Mesodermal cell (in vitro differentiated cells): Measurements from ENCODE around the gene SERPINA3.

Experiments used
- H3K27ac ChIP-seq: 2 replicates; pipeline ENCODE4 v1.7.0; 2013; ENCODE audit warnings: mild to moderate bottlenecking, low read depth, low read length, moderate library complexity; ENCODE audit not compliant: severe bottlenecking
- H3K36me3 ChIP-seq: 2 replicates; pipeline ENCODE4 v1.7.1; 2013; ENCODE audit warnings: mild to moderate bottlenecking, low read length, moderate library complexity; ENCODE audit not compliant: control insufficient read depth, insufficient read depth
- H3K4me1 ChIP-seq: one replicate; pipeline ENCODE4 v1.7.1; 2013; ENCODE audit warnings: mild to moderate bottlenecking, low read length; ENCODE audit not compliant: insufficient read depth, control insufficient read depth, poor library complexity, severe bottlenecking
- H3K4me3 ChIP-seq: 2 replicates; pipeline ENCODE4 v1.7.0; 2013; ENCODE audit warnings: low read length, control low read depth, mild to moderate bottlenecking; ENCODE audit not compliant: insufficient read depth, poor library complexity, severe bottlenecking; ENCODE audit errors: extremely low read depth
- H3K9me3 ChIP-seq: 2 replicates; pipeline ENCODE4 v1.7.1; 2013; ENCODE audit warnings: mild to moderate bottlenecking, low read length, moderate library complexity; ENCODE audit not compliant: control insufficient read depth
- WGBS, 2 experiments: methylation state at CpG; one replicate each; pipeline ENCODE4 v1.1.5; 2013; ENCODE audit warnings: missing lambda C conversion rate in 2 of 2; ENCODE audit not compliant: insufficient coverage in 2 of 2; 5-methylcytosine and 5-hydroxymethylcytosine counted together

The SERPINA3 gene

GRCh38 chr14:94622653-94623421 lies 10.6 kb downstream of the SERPINA3 start:
- Histone ChIP-seq H3K27ac (no peak overlapping the region), H3K4me3 (no peak overlapping the region), H3K9me3 (peaks cover 15% of the 10 kb centered on the region), H3K36me3 (no peaks in the 10 kb centered on the region), H3K4me1 (no peaks in the 10 kb centered on the region)
- WGBS, 2 experiments, result 73 to 84% methylated on average over 5 to 6 of the region's 6 CpGs

GRCh38 chr14:94623422-94623809 lies 11.2 kb downstream of the SERPINA3 start:
- H3K36me3 ChIP-seq, result no peaks in the 10 kb centered on the region
- peaks cover 11% of the 10 kb centered on the region for H3K9me3 ChIP-seq
- no peak overlapping the region for H3K4me3 ChIP-seq
- H3K4me1 ChIP-seq, result no peaks in the 10 kb centered on the region
- WGBS, 2 experiments, result 76 to 86% methylated on average over 3 to 4 of the region's 4 CpGs
- H3K27ac ChIP-seq, result no peak overlapping the region

GRCh38 chr14:94623856-94624499 lies 11.8 kb downstream of the SERPINA3 start:
- peaks cover 6% of the 10 kb centered on the region for H3K9me3 ChIP-seq
- WGBS, 2 experiments, result 84 to 89% methylated on average over 5 to 6 of the region's 7 CpGs
- no peak overlapping the region for H3K27ac ChIP-seq

GRCh38 chr14:94624537-94625352 lies 12.6 kb downstream of the SERPINA3 start:
- H3K36me3 ChIP-seq, result no peaks in the 10 kb centered on the region
- H3K4me1 ChIP-seq, result no peaks in the 10 kb centered on the region
- H3K4me3 ChIP-seq, result no peak overlapping the region
- no peak overlapping the region for H3K27ac ChIP-seq
- no peaks in the 10 kb centered on the region for H3K9me3 ChIP-seq
- WGBS, 2 experiments, result 90 to 93% methylated on average over 8 to 9 of the region's 10 CpGs

More at GRCh38 chr14:94623856-94624499, 11.8 kb downstream of the SERPINA3 start:
- H3K36me3 ChIP-seq, result no peaks in the 10 kb centered on the region
- no peak overlapping the region for H3K4me3 ChIP-seq
- H3K4me1 ChIP-seq, result no peaks in the 10 kb centered on the region

- no peaks in the 10 kb centered on the region for H3K36me3 ChIP-seq
- 84 to 100% methylated on average over 2 of the region's 2 CpGs for WGBS, 2 experiments
- H3K4me3 ChIP-seq, result no peak overlapping the region
- no peak overlapping the region for H3K27ac ChIP-seq
- no peaks in the 10 kb centered on the region for H3K9me3 ChIP-seq
- H3K4me1 ChIP-seq, result no peaks in the 10 kb centered on the region
Measured at GRCh38 chr14:94625353-94625635, 13.1 kb downstream of the SERPINA3 start.

- H3K9me3 ChIP-seq, result no peaks in the 10 kb centered on the region
- H3K4me3 ChIP-seq, result no peak overlapping the region
- 78 to 86% methylated on average over 4 to 5 of the region's 5 CpGs for WGBS, 2 experiments
- H3K27ac ChIP-seq, result no peak overlapping the region
- no peaks in the 10 kb centered on the region for H3K36me3 ChIP-seq
- H3K4me1 ChIP-seq, result no peaks in the 10 kb centered on the region
Measured at GRCh38 chr14:94628578-94628977, 16.4 kb downstream of the SERPINA3 start.

GRCh38 chr14:94630396-94630795 lies 18.2 kb downstream of the SERPINA3 start:
- Histone ChIP-seq H3K36me3 (no peaks in the 10 kb centered on the region), H3K27ac (no peak overlapping the region), H3K9me3 (no peaks in the 10 kb centered on the region), H3K4me1 (no peaks in the 10 kb centered on the region), H3K4me3 (no peak overlapping the region)
- 100% methylated on average over 1 of the region's 4 CpGs; no CpG with 5 or more reads in 1 of the 2 experiments for WGBS, 2 experiments

- WGBS, 2 experiments, result 92% methylated on average over 1 of the region's 1 CpG; no CpG with 5 or more reads in 1 of the 2 experiments
- Histone ChIP-seq H3K36me3 (no peaks in the 10 kb centered on the region), H3K4me3 (no peak overlapping the region), H3K4me1 (no peaks in the 10 kb centered on the region), H3K9me3 (no peaks in the 10 kb centered on the region), H3K27ac (no peak overlapping the region)
Measured at GRCh38 chr14:94631050-94631449, 18.9 kb downstream of the SERPINA3 start.

GRCh38 chr14:94631536-94632304 lies 19.5 kb downstream of the SERPINA3 start:
- Histone ChIP-seq H3K4me3 (no peak overlapping the region), H3K27ac (no peak overlapping the region), H3K4me1 (no peaks in the 10 kb centered on the region), H3K9me3 (no peaks in the 10 kb centered on the region), H3K36me3 (no peaks in the 10 kb centered on the region)
- WGBS, 2 experiments, result 92 to 97% methylated on average over 5 to 7 of the region's 7 CpGs

- Histone ChIP-seq H3K36me3 (no peaks in the 10 kb centered on the region), H3K9me3 (no peaks in the 10 kb centered on the region), H3K27ac (no peak overlapping the region), H3K4me3 (no peak overlapping the region), H3K4me1 (no peaks in the 10 kb centered on the region)
- WGBS, 2 experiments, result 79 to 84% methylated on average over 4 of the region's 4 CpGs
Measured at GRCh38 chr14:94632305-94632590, 20.1 kb downstream of the SERPINA3 start.
